GM19035 (cell line): Measurements from ENCODE around the gene TMC2.

ENCODE experiments used
- ATAC-seq: cut with Tn5 transposase; IDR thresholded peaks from one replicate; pipeline ENCODE4 v1.9.1; 2021; ENCODE audit not compliant: unreplicated experiment

TMC2 gene

GRCh38 chr20:2624190-2624589, 87.8 kb downstream of the TMC2 start:
- no peak for ATAC-seq

- no peak for ATAC-seq
These were observed 88.7 kb downstream of the TMC2 start for GRCh38 chr20:2625062-2625461.

- ATAC-seq = no peak
These were observed 90.6 kb downstream of the TMC2 start for GRCh38 chr20:2626853-2627541.

- no peak for ATAC-seq
These were observed 94.9 kb downstream of the TMC2 start for GRCh38 chr20:2631228-2631627.

- no peak for ATAC-seq
These were observed 97.0 kb downstream of the TMC2 start for GRCh38 chr20:2633381-2633780.

GRCh38 chr20:2637246-2637645, 100.9 kb downstream of the TMC2 start:
- no peak for ATAC-seq

GRCh38 chr20:2640260-2640659, 103.9 kb downstream of the TMC2 start:
- no peak for ATAC-seq

GRCh38 chr20:2640899-2641298, 104.5 kb downstream of the TMC2 start:
- no peak for ATAC-seq

- ATAC-seq = no peak
These were observed 107.3 kb downstream of the TMC2 start for GRCh38 chr20:2643708-2644107.

- peak; percentile 86 for ATAC-seq
These were observed 115.7 kb downstream of the TMC2 start, which contains the start of gene NOP56 for GRCh38 chr20:2651772-2652723. Gene NOP56 (plus strand): TSS chr20:2652632. CDS start chr20:2652661, 29 bp downstream.

- ATAC-seq = peak; percentile 44
These were observed 116.6 kb downstream of the TMC2 start for GRCh38 chr20:2652724-2653555.

- no peak for ATAC-seq
These were observed 117.4 kb downstream of the TMC2 start for GRCh38 chr20:2653556-2654383.

GRCh38 chr20:2654384-2654822, 118.0 kb downstream of the TMC2 start:
- no peak for ATAC-seq

GRCh38 chr20:2654831-2655230, 118.5 kb downstream of the TMC2 start:
- no peak for ATAC-seq

GRCh38 chr20:2655331-2656116, 119.2 kb downstream of the TMC2 start:
- no peak for ATAC-seq

- no peak for ATAC-seq
These were observed 120.2 kb downstream of the TMC2 start for GRCh38 chr20:2656471-2657117.

- ATAC-seq = no peak
These were observed 120.9 kb downstream of the TMC2 start for GRCh38 chr20:2657241-2657640.

GRCh38 chr20:2657674-2658073, 121.3 kb downstream of the TMC2 start:
- no peak for ATAC-seq
